Naive thymus-derived CD4-positive, alpha-beta T cell (primary cell): Measurements from ENCODE around the gene MMP23B. TPM values are rescaled to one million over a fixed set of nuclear protein-coding genes. Genes with fewer than 3 reads are reported as not detected.

Source experiments
- ATAC-seq: fragments of 150-1000 bp; cut with Tn5 transposase; 2 replicates; pipeline ENCODE4 v1.10.0; 2021; ENCODE audit warnings: mild to moderate bottlenecking, moderate library complexity
- CTCF ChIA-PET: fragments of 350-600 bp; sonication (Branson Sonifier 250); formaldehyde crosslinking; loops from one replicate; lab custom pipeline; 2021; ENCODE audit warnings: antibody characterized with exemption; lab: Charles Lee
- POLR2A ChIA-PET: fragments of 350-600 bp; sonication (Branson Sonifier 250); formaldehyde crosslinking; loops from one replicate; lab custom pipeline; 2021; ENCODE audit warnings: antibody characterized with exemption, inconsistent platforms; lab: Charles Lee
- DNase-seq, 9 donors: peaks; one replicate each; pipeline versions ENCODE4 v3.0.0 to v3.0.0-alpha.2; 2020 to 2022; ENCODE audit warnings: mixed read lengths in 1 of 9
- H3K27ac ChIP-seq: one replicate; pipeline ENCODE4 v1.7.0; 2013; ENCODE audit warnings: mild to moderate bottlenecking, low read depth, low read length, moderate library complexity
- H3K27me3 ChIP-seq, 2 donors: one replicate each; pipeline ENCODE4 v1.7.0; 2013; ENCODE audit warnings: low read length in 2 of 2, mild to moderate bottlenecking in 2 of 2, moderate library complexity in 2 of 2; ENCODE audit not compliant: control insufficient read depth in 2 of 2, insufficient read depth in 2 of 2
- H3K36me3 ChIP-seq, 3 experiments: 1 replicate in 2 of 3; 2 replicates in 1 of 3; pipeline ENCODE4 v1.7.0; 2013; ENCODE audit warnings: low read length in 3 of 3, mild to moderate bottlenecking in 3 of 3, moderate library complexity in 1 of 3; ENCODE audit not compliant: insufficient read depth in 3 of 3, control insufficient read depth in 2 of 3
- H3K4me1 ChIP-seq, 2 donors: one replicate each; pipeline ENCODE4 v1.7.0; 2013; ENCODE audit warnings: low read length in 2 of 2, mild to moderate bottlenecking in 2 of 2, moderate library complexity in 1 of 2; ENCODE audit not compliant: control insufficient read depth in 2 of 2, insufficient read depth in 2 of 2
- H3K4me3 ChIP-seq: 2 replicates; pipeline ENCODE4 v1.7.0; 2013; ENCODE audit warnings: mild to moderate bottlenecking, low read length
- H3K9me3 ChIP-seq, 3 experiments: 1 replicate in 2 of 3; 2 replicates in 1 of 3; pipeline ENCODE4 v1.7.0; 2013; ENCODE audit warnings: low read length in 3 of 3; ENCODE audit not compliant: control insufficient read depth in 2 of 3
- H3K27ac Mint-ChIP-seq, 9 donors: one replicate each; pipeline ENCODE4 v1.8.0; 2020 to 2022; ENCODE audit warnings: mixed read lengths in 9 of 9, mild to moderate bottlenecking in 8 of 9, moderate library complexity in 5 of 9, inconsistent platforms in 2 of 9
- H3K27me3 Mint-ChIP-seq, 5 donors: one replicate each; pipeline ENCODE4 v1.8.0; 2021 to 2022; ENCODE audit warnings: mixed read lengths in 5 of 5, mild to moderate bottlenecking in 1 of 5
- H3K36me3 Mint-ChIP-seq, 5 donors: one replicate each; pipeline ENCODE4 v1.8.0; 2020 to 2022; ENCODE audit warnings: mixed read lengths in 5 of 5, mild to moderate bottlenecking in 3 of 5, inconsistent platforms in 1 of 5
- H3K4me1 Mint-ChIP-seq, 7 donors: one replicate each; pipeline ENCODE4 v1.8.0; 2020 to 2022; ENCODE audit warnings: mixed read lengths in 7 of 7, mild to moderate bottlenecking in 3 of 7, inconsistent platforms in 1 of 7
- H3K4me3 Mint-ChIP-seq, 10 donors: one replicate each; pipeline ENCODE4 v1.8.0; 2020 to 2022; ENCODE audit warnings: mild to moderate bottlenecking in 10 of 10, mixed read lengths in 10 of 10, moderate library complexity in 6 of 10, inconsistent platforms in 2 of 10
- H3K9me3 Mint-ChIP-seq, 11 donors: one replicate each; pipeline ENCODE4 v1.8.0; 2020 to 2022; ENCODE audit warnings: mixed read lengths in 11 of 11, mild to moderate bottlenecking in 4 of 11, inconsistent platforms in 1 of 11, moderate library complexity in 1 of 11
- intact Hi-C, 2 donors: fragments of 100-400 bp; cut with micrococcal nuclease; formaldehyde crosslinking; loops; one replicate each; pipeline ENCODE4 v1.15.1; 2023
- polyA plus RNA-seq, 2 donors: library from polyadenylated mRNA; unstranded; fragments of 300-500 nt; fragmentation: Illumina TruSeq; gene quantifications; one replicate each; pipeline ENCODE4 v1.2.3, GENCODE V29; 2021
- total RNA-seq, 6 experiments: library from RNA in 5 of 6; stranded (reverse) in 5 of 6; gene quantifications; 1 replicate in 5 of 6; 2 replicates in 1 of 6; pipeline ENCODE4 v1.2.3 and lab custom pipeline; 2021 to 2026

Gene MMP23B
- total RNA-seq (10 to 100 TPM in 1 of 5 experiments, 1 to 10 TPM in 4; 2.7 to 12.8 (median 4.2) TPM), polyA plus RNA-seq (not detected), total RNA-seq (lab: John Stamatoyannopoulos, UW) (not detected)

DNA sequence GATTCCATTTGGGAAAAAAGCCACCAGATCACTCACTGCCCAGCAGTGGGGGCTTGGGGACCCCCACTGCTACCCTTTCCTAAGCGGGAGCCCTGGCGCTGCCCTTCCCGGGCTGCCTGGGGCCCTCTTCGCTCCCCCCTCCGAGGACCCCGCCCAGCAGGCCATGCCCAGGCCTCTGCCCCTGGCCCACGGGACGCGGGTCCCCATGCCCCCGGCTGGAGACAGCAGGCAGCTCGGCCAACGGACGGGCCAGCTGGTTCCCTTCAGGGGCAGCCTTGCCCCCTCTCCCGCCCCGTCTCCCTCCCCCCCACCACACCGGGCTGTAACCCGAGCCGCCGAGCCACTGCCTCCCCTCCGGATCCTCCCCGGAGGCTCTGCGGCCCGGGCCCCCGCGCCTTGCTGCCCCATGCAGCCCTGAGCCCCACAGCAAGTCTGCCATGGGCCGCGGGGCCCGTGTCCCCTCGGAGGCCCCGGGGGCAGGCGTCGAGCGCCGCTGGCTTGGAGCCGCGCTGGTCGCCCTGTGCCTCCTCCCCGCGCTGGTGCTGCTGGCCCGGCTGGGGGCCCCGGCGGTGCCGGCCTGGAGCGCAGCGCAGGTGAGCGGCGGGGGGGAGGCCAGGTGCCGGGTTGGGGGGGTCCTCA is at the start of gene MMP23B:
Gene MMP23B, plus strand, starts transcription at position 392 of the 639 bp plus-strand sequence. Its CDS starts 46 bp downstream, at position 438.
- H3K27ac ChIP-seq: no peak within 1 kb of the TSS
- no peaks in the 10 kb centered on the region for H3K9me3 ChIP-seq
- no peaks in the 10 kb centered on the region for H3K27me3 ChIP-seq
- ATAC-seq (no peak), DNase-seq (peak in 1 of 9 donors; percentile 31)
- Mint-ChIP-seq H3K9me3 (peaks cover 0 to 4% (median 0%) of the 10 kb centered on the region in 11 donors), H3K27me3 (peaks cover 0 to 5% (median 0%) of the 10 kb centered on the region in 5 donors), H3K4me3 (peak within 1 kb of the TSS in 9 of 10 donors; percentile 29 to 92 (median 63)), H3K27ac (peak within 1 kb of the TSS in 5 of 9 donors; percentile 21 to 74 (median 31)), H3K4me1 (peaks cover 0 to 5% (median 4%) of the 10 kb centered on the region in 7 donors), H3K36me3 (peaks cover 0 to 2% (median 0%) of the 10 kb centered on the region in 5 donors)
- H3K4me3 ChIP-seq: no peak within 1 kb of the TSS
- POLR2A ChIA-PET: interaction anchor here (0.7 to 4.4 kb wide), 5 partner anchors 17 to 92 kb away, joined by 3 to 86 read pairs (median 4); partner anchors contain the start of genes CDK11A and MIB2
- CTCF ChIA-PET: interaction anchor here (1.3 kb wide), 1 partner anchor 17 kb away, joined by 3 read pairs; no protein-coding TSS in a partner anchor
- intact Hi-C loops: loop anchor here in 1 of 2 donors (2.0 kb wide), 3 partner anchors 27 to 119 kb away; partner anchors contain the start of genes ATAD3A, CDK11B and SSU72
- H3K4me1 ChIP-seq: peaks cover 0 to 4% of the 10 kb centered on the region in 2 donors
- H3K36me3 ChIP-seq: peaks cover 0 to 7% (median 0%) of the 10 kb centered on the region in 3 experiments

DNA sequence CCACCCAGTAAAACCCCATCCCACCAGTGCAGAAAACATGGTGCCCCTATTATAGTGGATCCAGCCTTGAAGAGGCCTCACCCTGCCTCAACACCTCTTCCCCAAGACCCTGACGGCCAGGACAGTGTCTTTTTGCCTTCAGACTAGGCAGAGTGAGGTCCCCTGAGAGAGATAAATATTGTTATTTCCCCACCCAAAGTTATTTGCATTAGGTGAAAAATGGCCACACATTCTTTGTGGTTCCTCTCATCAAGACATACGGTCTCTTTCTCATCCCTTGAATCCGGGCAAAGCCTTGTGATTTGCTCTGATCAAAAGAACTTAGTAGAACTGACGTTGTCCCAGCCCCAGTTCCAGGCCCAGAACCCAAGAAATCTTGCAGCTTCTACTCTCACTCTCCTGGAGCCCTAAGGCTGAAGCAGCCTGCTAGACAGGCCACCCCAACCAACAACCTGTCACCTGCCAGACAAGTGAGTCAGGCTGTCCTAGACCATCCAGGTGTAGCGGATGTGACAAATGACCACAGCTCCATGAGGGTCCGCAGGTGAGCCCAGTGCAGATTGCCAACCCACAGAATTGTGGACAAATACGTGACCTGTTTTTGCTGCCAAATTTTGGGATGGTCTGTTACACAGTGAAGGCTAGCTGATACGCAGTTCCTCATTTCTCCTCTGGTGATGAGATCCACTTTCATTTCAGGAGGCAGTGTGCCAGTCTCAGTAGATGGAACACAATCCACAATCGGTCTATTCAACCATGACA is 49.2 kb upstream of the MMP23B start:
- Mint-ChIP-seq H3K4me3 (no peak overlapping the region), H3K9me3 (no peaks in the 10 kb centered on the region), H3K4me1 (peaks cover 0 to 5% (median 0%) of the 10 kb centered on the region in 7 donors), H3K36me3 (no peaks in the 10 kb centered on the region), H3K27ac (no peak overlapping the region), H3K27me3 (peaks cover 0 to 13% (median 9%) of the 10 kb centered on the region in 5 donors)
- Histone ChIP-seq H3K36me3 (no peaks in the 10 kb centered on the region), H3K27ac (no peak overlapping the region), H3K27me3 (no peaks in the 10 kb centered on the region), H3K9me3 (no peaks in the 10 kb centered on the region), H3K4me1 (no peaks in the 10 kb centered on the region), H3K4me3 (no peak overlapping the region)
- intact Hi-C loops: no loop called here
- DNase-seq: no peak
- ATAC-seq: no peak
- CTCF ChIA-PET: interaction anchor here (1.2 kb wide), 1 partner anchor 16 kb away, joined by 3 read pairs; no protein-coding TSS in a partner anchor
- POLR2A ChIA-PET: no interaction called here

DNA sequence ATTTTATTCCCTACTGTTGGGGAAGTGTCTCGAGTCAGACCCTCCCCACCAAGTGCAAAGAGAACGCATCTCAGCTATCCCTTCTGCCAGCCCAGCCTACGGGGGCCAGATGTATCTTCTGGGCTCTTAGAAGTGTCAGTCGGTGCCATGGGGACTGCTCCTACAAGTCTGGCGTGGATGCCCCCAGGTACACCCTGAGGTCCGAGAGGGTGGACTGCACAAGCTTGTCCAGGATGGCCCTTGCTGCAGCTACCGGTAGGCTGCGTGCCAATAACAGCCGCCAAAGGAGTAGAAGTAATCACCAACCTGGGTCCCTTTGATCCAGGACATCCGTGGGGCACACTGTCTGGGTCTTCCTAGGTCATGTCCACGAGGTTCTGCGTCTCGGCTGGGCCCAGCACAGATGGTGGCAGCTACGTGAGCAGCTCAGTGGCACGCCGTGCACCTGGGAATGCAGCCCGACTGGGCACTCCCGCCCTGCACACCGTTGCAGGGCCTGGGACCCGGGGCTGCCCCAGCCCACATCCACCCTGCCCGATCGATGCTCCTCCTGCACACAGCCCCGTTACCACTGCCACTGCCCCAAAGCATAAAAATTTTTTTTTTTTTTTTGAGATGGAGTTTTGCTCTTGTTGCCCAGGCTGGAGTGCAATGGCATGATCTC is 48.5 kb upstream of the MMP23B start:
- no peak overlapping the region for H3K4me3 Mint-ChIP-seq

DNA sequence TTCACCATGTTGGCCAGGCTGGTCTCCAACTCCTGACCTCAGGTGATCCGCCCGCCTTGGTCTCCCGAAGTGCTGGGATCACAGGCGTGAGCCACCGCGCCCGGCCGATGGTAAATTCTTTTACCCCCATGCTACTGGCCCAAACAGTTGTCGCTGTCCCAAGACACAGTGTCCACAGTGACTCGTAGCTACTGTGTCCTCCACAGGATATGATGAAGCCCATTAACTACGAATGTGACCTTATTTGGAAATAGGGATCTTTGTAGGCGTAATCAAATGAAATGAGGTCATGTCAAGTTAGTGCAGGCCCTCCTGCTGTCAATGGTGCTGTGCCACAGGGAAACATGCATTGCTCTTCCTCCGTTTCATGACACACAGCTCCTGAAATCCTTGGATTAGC is 40.5 kb upstream of the MMP23B start:
- H3K27me3 ChIP-seq: peaks cover 0 to 4% of the 10 kb centered on the region in 2 donors
- no peaks in the 10 kb centered on the region for H3K4me1 Mint-ChIP-seq
- no peak overlapping the region for H3K27ac Mint-ChIP-seq
- no peak for DNase-seq
- H3K27ac ChIP-seq: no peak overlapping the region
- H3K4me3 Mint-ChIP-seq: no peak overlapping the region
- intact Hi-C loops: no loop called here
- H3K9me3 Mint-ChIP-seq: peaks cover 0 to 2% (median 0%) of the 10 kb centered on the region in 11 donors
- no peaks in the 10 kb centered on the region for H3K9me3 ChIP-seq
- CTCF ChIA-PET: interaction anchor here (0.6 kb wide), 1 partner anchor 87 kb away, joined by 5 read pairs; no protein-coding TSS in a partner anchor
- H3K27me3 Mint-ChIP-seq: peaks cover 0 to 6% (median 0%) of the 10 kb centered on the region in 5 donors
- no peaks in the 10 kb centered on the region for H3K4me1 ChIP-seq
- H3K36me3 Mint-ChIP-seq: no peaks in the 10 kb centered on the region
- no peaks in the 10 kb centered on the region for H3K36me3 ChIP-seq
- no peak for ATAC-seq
- no peak overlapping the region for H3K4me3 ChIP-seq
- POLR2A ChIA-PET: no interaction called here

More for the DNA sequence above, 48.5 kb upstream of the MMP23B start:
- ChIA-PET POLR2A (no interaction called here), CTCF (interaction anchor here (0.6 kb wide), 1 partner anchor 96 kb away, joined by 4 read pairs; no protein-coding TSS in a partner anchor)
- H3K4me1 ChIP-seq: no peaks in the 10 kb centered on the region
- no peak for ATAC-seq
- H3K27me3 ChIP-seq: no peaks in the 10 kb centered on the region
- H3K4me3 ChIP-seq: no peak overlapping the region
- no peaks in the 10 kb centered on the region for H3K36me3 Mint-ChIP-seq
- no peaks in the 10 kb centered on the region for H3K9me3 Mint-ChIP-seq
- H3K9me3 ChIP-seq: no peaks in the 10 kb centered on the region
- no peak overlapping the region for H3K27ac Mint-ChIP-seq
- peaks cover 0 to 5% (median 0%) of the 10 kb centered on the region in 7 donors for H3K4me1 Mint-ChIP-seq
- H3K27me3 Mint-ChIP-seq: peaks cover 0 to 13% (median 9%) of the 10 kb centered on the region in 5 donors
- intact Hi-C loops: no loop called here
- H3K36me3 ChIP-seq: no peaks in the 10 kb centered on the region
- DNase-seq: no peak
- no peak overlapping the region for H3K27ac ChIP-seq

DNA sequence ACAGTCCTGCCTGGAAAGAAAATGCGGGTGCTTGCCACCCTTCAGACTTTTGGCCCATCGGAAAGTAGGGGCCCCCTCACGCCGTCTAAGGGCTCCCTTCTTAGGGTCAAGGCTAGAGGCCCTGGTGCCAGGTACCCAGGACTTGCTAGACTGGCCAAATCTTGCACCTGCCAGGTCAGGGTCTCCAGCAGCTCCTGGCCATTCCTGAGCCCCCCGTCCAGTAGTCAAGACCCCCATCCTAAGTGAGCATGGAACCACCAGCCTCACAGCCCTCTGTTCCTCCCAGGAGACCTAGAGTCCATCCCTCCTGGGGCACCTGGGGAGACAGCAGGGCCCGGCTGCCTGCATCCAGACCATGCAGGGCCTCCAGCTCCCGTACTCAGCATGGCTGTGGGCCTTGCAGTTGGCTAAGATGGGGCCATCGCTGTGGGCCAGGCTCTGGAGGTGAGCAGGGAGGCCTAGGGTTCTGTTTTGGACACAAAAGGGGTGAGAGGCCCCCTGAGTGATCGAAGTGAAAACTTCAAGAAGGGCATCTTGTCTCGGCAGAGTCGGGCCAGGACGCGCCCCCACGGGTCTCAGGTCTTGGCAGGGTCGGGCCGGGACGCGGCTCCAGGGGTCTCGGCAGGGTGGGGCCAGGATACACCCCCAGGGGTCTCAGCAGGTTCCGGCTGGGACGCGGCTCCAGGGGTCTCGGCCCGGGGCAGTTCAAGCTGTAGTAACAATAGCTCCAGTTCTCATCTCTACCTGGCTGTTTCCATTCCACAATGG is 38.0 kb upstream of the MMP23B start:
- peak overlapping the region in 1 of 9 donors; percentile 70 for H3K27ac Mint-ChIP-seq
- no peaks in the 10 kb centered on the region for H3K9me3 ChIP-seq
- ChIA-PET POLR2A (interaction anchor here (1.1 to 1.2 kb wide), 2 partner anchors 17 to 20 kb away, joined by 3 read pairs; no protein-coding TSS in a partner anchor), CTCF (no interaction called here)
- no peak overlapping the region for H3K4me3 ChIP-seq
- H3K4me3 Mint-ChIP-seq: no peak overlapping the region
- no peak for ATAC-seq
- H3K27me3 Mint-ChIP-seq: peaks cover 0 to 7% (median 0%) of the 10 kb centered on the region in 5 donors
- peaks cover 0 to 2% (median 0%) of the 10 kb centered on the region in 11 donors for H3K9me3 Mint-ChIP-seq
- H3K36me3 Mint-ChIP-seq: no peaks in the 10 kb centered on the region
- H3K4me1 ChIP-seq: no peaks in the 10 kb centered on the region
- H3K27me3 ChIP-seq: peaks cover 0 to 4% of the 10 kb centered on the region in 2 donors
- intact Hi-C loops: no loop called here
- H3K27ac ChIP-seq: no peak overlapping the region
- H3K36me3 ChIP-seq: no peaks in the 10 kb centered on the region
- H3K4me1 Mint-ChIP-seq: peaks cover 0 to 10% (median 4%) of the 10 kb centered on the region in 7 donors
- no peak for DNase-seq
